Measurements from ENCODE around the gene TLR2. TPM values are rescaled to one million over a fixed set of nuclear protein-coding genes. Genes with fewer than 3 reads are reported as not detected.

The TLR2 gene
- total and polyA plus RNA-seq, 2 experiments from 2014 or later: 0.63 to 1.2 TPM

- no peak overlapping the region for H3K4me3 ChIP-seq
- no peak overlapping the region for H2AFZ ChIP-seq
- H3K9me2 ChIP-seq (ENCODE audit: insufficient read depth): no peaks in the 10 kb centered on the region
- H3K27ac Mint-ChIP-seq: no peak overlapping the region
- no peaks in the 10 kb centered on the region for H3K27me3 ChIP-seq (ENCODE audit: insufficient read depth)
- H3K4me2 ChIP-seq: no peak overlapping the region
- no peak for DNase-seq (ENCODE audit: low spot score)
- TF ChIP-seq ZNF114 (CRISPR knock-in tag; IDR thresholded peaks at IDR 0.05): no peak
- H3K27me3 Mint-ChIP-seq (ENCODE audit: insufficient read depth, low read depth, poor library complexity): peaks cover 4% of the 10 kb centered on the region
- H3K4me1 ChIP-seq (ENCODE audit: insufficient read depth): no peaks in the 10 kb centered on the region
- H3K36me3 Mint-ChIP-seq (ENCODE audit: low read depth): peaks cover 5% of the 10 kb centered on the region
- no peaks in the 10 kb centered on the region for H3K9me3 Mint-ChIP-seq
- H4K20me1 ChIP-seq (replicated peaks; ENCODE audit: insufficient read depth): no peaks in the 10 kb centered on the region
- H3K27ac ChIP-seq (ENCODE audit: low read depth): no peak overlapping the region
- H3K4me1 Mint-ChIP-seq: no peaks in the 10 kb centered on the region
- H3K79me2 ChIP-seq (replicated peaks; ENCODE audit: insufficient read depth): no peaks in the 10 kb centered on the region
- no peaks in the 10 kb centered on the region for H3K36me3 ChIP-seq (ENCODE audit: insufficient read depth)
- ATAC-seq: no peak
- H3K4me3 Mint-ChIP-seq: no peak overlapping the region
- H3F3A ChIP-seq (replicated peaks; ENCODE audit: low read depth): no peaks in the 10 kb centered on the region
Measured at GRCh38 chr4:153722036-153722435, 38.0 kb downstream of the TLR2 start.

- Histone ChIP-seq H3K36me3 (ENCODE audit: insufficient read depth) (no peaks in the 10 kb centered on the region), H3K27me3 (ENCODE audit: insufficient read depth) (no peaks in the 10 kb centered on the region), H3K4me2 (no peak overlapping the region), H3K4me1 (ENCODE audit: insufficient read depth) (no peaks in the 10 kb centered on the region), H3K4me3 (no peak overlapping the region), H2AFZ (no peak overlapping the region), H3K9me2 (ENCODE audit: insufficient read depth) (no peaks in the 10 kb centered on the region), H3K79me2 (replicated peaks; ENCODE audit: insufficient read depth) (no peaks in the 10 kb centered on the region), H3K27ac (ENCODE audit: low read depth) (no peak overlapping the region), H4K20me1 (replicated peaks; ENCODE audit: insufficient read depth) (no peaks in the 10 kb centered on the region), H3F3A (replicated peaks; ENCODE audit: low read depth) (no peaks in the 10 kb centered on the region)
- Mint-ChIP-seq H3K4me1 (no peaks in the 10 kb centered on the region), H3K4me3 (no peak overlapping the region), H3K27me3 (ENCODE audit: insufficient read depth, low read depth, poor library complexity) (peaks cover 4% of the 10 kb centered on the region), H3K9me3 (no peaks in the 10 kb centered on the region), H3K27ac (no peak overlapping the region), H3K36me3 (ENCODE audit: low read depth) (no peaks in the 10 kb centered on the region)
- no peak for ATAC-seq
- no peak for DNase-seq (ENCODE audit: low spot score)
- no peak for TF ChIP-seq STAT1 (IDR thresholded peaks at IDR 0.05; ENCODE audit: unreplicated experiment)
- TF ChIP-seq, protein P1, sequence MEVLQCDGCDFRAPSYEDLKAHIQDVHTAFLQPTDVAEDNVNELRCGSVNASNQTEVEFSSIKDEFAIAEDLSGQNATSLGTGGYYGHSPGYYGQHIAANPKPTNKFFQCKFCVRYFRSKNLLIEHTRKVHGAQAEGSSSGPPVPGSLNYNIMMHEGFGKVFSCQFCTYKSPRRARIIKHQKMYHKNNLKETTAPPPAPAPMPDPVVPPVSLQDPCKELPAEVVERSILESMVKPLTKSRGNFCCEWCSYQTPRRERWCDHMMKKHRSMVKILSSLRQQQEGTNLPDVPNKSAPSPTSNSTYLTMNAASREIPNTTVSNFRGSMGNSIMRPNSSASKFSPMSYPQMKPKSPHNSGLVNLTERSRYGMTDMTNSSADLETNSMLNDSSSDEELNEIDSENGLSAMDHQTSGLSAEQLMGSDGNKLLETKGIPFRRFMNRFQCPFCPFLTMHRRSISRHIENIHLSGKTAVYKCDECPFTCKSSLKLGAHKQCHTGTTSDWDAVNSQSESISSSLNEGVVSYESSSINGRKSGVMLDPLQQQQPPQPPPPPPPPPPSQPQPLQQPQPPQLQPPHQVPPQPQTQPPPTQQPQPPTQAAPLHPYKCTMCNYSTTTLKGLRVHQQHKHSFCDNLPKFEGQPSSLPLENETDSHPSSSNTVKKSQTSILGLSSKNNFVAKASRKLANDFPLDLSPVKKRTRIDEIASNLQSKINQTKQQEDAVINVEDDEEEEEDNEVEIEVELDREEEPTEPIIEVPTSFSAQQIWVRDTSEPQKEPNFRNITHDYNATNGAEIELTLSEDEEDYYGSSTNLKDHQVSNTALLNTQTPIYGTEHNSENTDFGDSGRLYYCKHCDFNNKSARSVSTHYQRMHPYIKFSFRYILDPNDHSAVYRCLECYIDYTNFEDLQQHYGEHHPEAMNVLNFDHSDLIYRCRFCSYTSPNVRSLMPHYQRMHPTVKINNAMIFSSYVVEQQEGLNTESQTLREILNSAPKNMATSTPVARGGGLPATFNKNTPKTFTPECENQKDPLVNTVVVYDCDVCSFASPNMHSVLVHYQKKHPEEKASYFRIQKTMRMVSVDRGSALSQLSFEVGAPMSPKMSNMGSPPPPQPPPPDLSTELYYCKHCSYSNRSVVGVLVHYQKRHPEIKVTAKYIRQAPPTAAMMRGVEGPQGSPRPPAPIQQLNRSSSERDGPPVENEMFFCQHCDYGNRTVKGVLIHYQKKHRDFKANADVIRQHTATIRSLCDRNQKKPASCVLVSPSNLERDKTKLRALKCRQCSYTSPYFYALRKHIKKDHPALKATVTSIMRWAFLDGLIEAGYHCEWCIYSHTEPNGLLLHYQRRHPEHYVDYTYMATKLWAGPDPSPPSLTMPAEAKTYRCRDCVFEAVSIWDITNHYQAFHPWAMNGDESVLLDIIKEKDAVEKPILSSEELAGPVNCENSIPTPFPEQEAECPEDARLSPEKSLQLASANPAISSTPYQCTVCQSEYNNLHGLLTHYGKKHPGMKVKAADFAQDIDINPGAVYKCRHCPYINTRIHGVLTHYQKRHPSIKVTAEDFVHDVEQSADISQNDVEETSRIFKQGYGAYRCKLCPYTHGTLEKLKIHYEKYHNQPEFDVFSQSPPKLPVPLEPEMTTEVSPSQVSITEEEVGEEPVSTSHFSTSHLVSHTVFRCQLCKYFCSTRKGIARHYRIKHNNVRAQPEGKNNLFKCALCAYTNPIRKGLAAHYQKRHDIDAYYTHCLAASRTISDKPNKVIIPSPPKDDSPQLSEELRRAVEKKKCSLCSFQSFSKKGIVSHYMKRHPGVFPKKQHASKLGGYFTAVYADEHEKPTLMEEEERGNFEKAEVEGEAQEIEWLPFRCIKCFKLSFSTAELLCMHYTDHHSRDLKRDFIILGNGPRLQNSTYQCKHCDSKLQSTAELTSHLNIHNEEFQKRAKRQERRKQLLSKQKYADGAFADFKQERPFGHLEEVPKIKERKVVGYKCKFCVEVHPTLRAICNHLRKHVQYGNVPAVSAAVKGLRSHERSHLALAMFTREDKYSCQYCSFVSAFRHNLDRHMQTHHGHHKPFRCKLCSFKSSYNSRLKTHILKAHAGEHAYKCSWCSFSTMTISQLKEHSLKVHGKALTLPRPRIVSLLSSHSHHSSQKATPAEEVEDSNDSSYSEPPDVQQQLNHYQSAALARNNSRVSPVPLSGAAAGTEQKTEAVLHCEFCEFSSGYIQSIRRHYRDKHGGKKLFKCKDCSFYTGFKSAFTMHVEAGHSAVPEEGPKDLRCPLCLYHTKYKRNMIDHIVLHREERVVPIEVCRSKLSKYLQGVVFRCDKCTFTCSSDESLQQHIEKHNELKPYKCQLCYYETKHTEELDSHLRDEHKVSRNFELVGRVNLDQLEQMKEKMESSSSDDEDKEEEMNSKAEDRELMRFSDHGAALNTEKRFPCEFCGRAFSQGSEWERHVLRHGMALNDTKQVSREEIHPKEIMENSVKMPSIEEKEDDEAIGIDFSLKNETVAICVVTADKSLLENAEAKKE (CRISPR knock-in tag; IDR thresholded peaks at IDR 0.05): no peak
- TF ChIP-seq, protein P2, sequence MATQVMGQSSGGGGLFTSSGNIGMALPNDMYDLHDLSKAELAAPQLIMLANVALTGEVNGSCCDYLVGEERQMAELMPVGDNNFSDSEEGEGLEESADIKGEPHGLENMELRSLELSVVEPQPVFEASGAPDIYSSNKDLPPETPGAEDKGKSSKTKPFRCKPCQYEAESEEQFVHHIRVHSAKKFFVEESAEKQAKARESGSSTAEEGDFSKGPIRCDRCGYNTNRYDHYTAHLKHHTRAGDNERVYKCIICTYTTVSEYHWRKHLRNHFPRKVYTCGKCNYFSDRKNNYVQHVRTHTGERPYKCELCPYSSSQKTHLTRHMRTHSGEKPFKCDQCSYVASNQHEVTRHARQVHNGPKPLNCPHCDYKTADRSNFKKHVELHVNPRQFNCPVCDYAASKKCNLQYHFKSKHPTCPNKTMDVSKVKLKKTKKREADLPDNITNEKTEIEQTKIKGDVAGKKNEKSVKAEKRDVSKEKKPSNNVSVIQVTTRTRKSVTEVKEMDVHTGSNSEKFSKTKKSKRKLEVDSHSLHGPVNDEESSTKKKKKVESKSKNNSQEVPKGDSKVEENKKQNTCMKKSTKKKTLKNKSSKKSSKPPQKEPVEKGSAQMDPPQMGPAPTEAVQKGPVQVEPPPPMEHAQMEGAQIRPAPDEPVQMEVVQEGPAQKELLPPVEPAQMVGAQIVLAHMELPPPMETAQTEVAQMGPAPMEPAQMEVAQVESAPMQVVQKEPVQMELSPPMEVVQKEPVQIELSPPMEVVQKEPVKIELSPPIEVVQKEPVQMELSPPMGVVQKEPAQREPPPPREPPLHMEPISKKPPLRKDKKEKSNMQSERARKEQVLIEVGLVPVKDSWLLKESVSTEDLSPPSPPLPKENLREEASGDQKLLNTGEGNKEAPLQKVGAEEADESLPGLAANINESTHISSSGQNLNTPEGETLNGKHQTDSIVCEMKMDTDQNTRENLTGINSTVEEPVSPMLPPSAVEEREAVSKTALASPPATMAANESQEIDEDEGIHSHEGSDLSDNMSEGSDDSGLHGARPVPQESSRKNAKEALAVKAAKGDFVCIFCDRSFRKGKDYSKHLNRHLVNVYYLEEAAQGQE (IDR thresholded peaks at IDR 0.05; ENCODE audit: unreplicated experiment): no peak
- TF ChIP-seq EZH2phosphoT487 (IDR thresholded peaks at IDR 0.05; ENCODE audit: unreplicated experiment): no peak
- no peak for TF ChIP-seq JUNB (IDR thresholded peaks at IDR 0.05; ENCODE audit: unreplicated experiment)
- TF ChIP-seq CREB1 (CRISPR knock-in tag; IDR thresholded peaks at IDR 0.05; ENCODE audit: low read depth): no peak
- TF ChIP-seq ZNF331 (CRISPR knock-in tag; IDR thresholded peaks at IDR 0.05; ENCODE audit: low read depth): no peak
- TF ChIP-seq ZNF114 (CRISPR knock-in tag; IDR thresholded peaks at IDR 0.05): no peak
- TF ChIP-seq ETS1 (IDR thresholded peaks at IDR 0.05): no peak
- no peak for TF ChIP-seq CTCF (conservative IDR thresholded peaks at IDR 0.05; ENCODE audit: low read depth in 2 of 2)
Measured at GRCh38 chr4:153724606-153725005, 40.5 kb downstream of the TLR2 start.

All from GM23338 (cell line).